ENCODE measurements around the gene FAM72B. TPM values are rescaled to one million over a fixed set of nuclear protein-coding genes. Genes with fewer than 3 reads are reported as not detected.
"Not testable (repeated sequence)": the region's sequence is repeated elsewhere in the genome, so short reads cannot be mapped to it uniquely, and the experiment has no call there.

The FAM72B gene
- total RNA-seq, result 2.0 and 3.1 TPM in 2 replicates
- long read RNA-seq, partial matches to known transcripts, result 0 of 1 reads
- long read RNA-seq, other reads (novel, unspliced or antisense), result 0 of 1 reads

DNA sequence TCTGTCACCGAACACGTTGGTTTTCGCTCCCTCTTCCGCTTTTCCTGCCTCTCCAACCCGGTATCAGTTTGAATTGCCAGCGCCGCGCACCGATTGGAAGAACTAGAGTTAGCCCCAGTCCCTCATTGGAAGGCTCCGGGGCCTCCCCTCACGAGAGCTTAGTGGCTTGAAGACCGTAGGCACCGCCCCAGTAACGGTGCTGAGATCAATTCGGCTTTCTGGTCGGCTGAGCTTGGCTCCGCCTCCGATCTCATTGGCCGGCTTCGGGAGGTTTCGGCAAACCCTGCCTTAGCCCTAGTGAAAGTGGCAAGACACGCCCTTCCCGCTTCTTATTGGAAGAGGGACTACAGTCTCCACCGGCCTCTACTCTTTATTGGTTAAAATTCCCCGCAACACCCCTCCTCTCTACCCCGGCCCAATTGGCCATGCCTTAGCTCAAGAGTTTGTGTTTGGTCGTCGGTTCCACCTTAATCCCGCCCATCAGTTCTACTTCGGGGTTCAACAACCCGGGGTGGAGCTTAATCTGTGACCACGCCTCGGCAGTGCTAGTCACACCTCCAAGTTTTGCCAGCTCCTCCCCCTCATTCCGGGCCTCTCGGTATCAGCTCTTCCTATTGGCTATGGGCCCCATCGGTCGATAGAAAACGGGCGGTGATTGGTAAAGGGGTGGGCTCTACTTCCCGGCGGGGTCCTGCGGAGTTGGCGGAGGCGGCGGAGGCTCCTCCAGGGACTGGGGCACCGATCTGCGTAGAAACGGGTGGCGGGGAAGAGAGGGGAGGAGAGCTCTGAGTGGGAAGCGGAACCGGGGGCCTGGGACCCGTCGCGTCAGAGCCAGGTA is at the start of gene FAM72B, which contains the start of gene SRGAP2C:
TSS of gene FAM72B (minus strand) at position 51 of the 838 bp plus-strand sequence. CDS start 851 bp downstream, outside the sequence.
TSS of gene SRGAP2C (plus strand) at position 686 of the 838 bp plus-strand sequence. CDS start 2,472 bp downstream, outside the sequence.
- peak within 1 kb of the TSS; percentile 95 for H3K27ac Mint-ChIP-seq
- peak; percentile 81 for DNase-seq (ENCODE audit: low spot score, unreplicated experiment)
- not testable (repeated sequence) for H3K36me3 Mint-ChIP-seq (ENCODE audit: insufficient read depth); H3K27me3 Mint-ChIP-seq; H3K4me1 Mint-ChIP-seq (ENCODE audit: low read depth); H3K9me3 Mint-ChIP-seq (ENCODE audit: low read depth)
- H3K4me3 Mint-ChIP-seq (ENCODE audit: low read depth), result peak within 1 kb of the TSS; percentile 85

DNA sequence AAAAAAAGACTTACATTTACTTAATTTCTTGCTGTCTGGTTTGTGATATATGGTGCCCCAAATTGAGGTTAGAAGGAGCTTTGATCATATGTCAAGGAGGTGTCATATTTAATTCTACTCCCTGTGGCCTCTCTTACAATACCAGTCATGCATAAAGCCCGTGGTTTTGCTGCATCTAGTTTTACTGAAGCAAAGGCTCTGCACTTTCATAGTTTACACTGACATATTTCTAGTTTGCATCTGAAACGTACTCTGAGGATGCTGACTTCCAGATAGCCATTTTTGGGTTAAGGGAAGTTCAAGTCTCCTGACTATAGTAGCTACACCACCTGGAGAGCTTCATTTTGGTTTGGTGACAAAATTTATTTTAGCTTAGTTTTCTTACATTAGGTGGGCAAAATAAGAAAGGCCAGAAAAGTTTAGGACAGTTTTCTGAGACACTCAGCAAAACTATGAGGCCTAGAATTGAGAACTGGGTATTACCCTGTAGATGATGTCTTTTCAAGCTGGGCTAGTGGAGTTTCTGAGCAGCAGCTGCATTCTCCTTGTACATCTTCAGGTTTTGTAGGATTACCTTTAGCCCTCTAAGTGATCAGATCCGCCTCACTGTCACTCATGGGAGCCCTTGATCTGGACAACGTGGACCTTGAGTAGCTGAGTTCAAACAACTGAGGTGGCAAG is 48.4 kb upstream of the FAM72B start:
- H3K4me3 Mint-ChIP-seq (ENCODE audit: low read depth); H3K27me3 Mint-ChIP-seq; H3K36me3 Mint-ChIP-seq (ENCODE audit: insufficient read depth); DNase-seq (ENCODE audit: low spot score, unreplicated experiment); H3K4me1 Mint-ChIP-seq (ENCODE audit: low read depth); H3K9me3 Mint-ChIP-seq (ENCODE audit: low read depth); H3K27ac Mint-ChIP-seq: not testable (repeated sequence)

GRCh38 chr1:121230636-121231035 is 46.5 kb upstream of the FAM72B start:
- not testable (repeated sequence) for H3K27me3 Mint-ChIP-seq; H3K9me3 Mint-ChIP-seq (ENCODE audit: low read depth)

GRCh38 chr1:121227544-121228330 is 43.6 kb upstream of the FAM72B start:
- not testable (repeated sequence) for DNase-seq (ENCODE audit: low spot score, unreplicated experiment); H3K27me3 Mint-ChIP-seq; H3K4me3 Mint-ChIP-seq (ENCODE audit: low read depth); H3K9me3 Mint-ChIP-seq (ENCODE audit: low read depth); H3K27ac Mint-ChIP-seq; H3K4me1 Mint-ChIP-seq (ENCODE audit: low read depth); H3K36me3 Mint-ChIP-seq (ENCODE audit: insufficient read depth)

More at GRCh38 chr1:121230636-121231035, 46.5 kb upstream of the FAM72B start:
- H3K27ac Mint-ChIP-seq; H3K4me1 Mint-ChIP-seq (ENCODE audit: low read depth); DNase-seq (ENCODE audit: low spot score, unreplicated experiment); H3K36me3 Mint-ChIP-seq (ENCODE audit: insufficient read depth); H3K4me3 Mint-ChIP-seq (ENCODE audit: low read depth): not testable (repeated sequence)

- not testable (repeated sequence) for H3K4me3 Mint-ChIP-seq (ENCODE audit: low read depth); H3K9me3 Mint-ChIP-seq (ENCODE audit: low read depth); H3K27ac Mint-ChIP-seq; DNase-seq (ENCODE audit: low spot score, unreplicated experiment); H3K36me3 Mint-ChIP-seq (ENCODE audit: insufficient read depth); H3K4me1 Mint-ChIP-seq (ENCODE audit: low read depth); H3K27me3 Mint-ChIP-seq
These were observed 42.8 kb upstream of the FAM72B start for GRCh38 chr1:121226925-121227324.

DNA sequence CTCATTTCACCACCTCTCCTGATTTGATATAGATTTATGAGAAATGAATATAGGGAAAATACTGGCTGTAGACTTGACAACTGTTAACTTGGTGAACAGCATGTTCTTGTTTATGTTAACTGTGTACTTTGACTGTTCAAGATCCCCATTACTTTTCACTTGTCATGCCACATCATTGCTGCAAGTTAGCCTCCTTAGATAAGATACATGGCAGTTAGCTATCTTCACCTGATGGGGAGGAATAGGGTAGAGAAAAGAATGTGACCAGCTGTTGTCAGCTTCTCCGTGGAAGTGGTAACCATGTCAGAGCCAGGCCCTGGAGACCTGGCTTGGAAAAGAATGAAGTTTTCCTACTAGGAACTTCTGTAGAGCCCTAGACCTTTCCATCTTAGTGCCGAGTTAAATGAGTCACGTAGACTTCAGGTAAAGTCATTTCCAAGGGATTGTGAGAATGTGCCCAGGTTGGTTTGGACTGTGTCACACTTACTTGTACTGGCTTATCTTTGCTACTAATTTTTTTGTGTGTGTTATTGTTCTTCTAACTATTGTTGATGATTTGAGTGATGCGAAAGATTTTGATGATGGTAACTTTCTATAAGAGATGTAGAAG is 42.3 kb upstream of the FAM72B start:
- H3K27me3 Mint-ChIP-seq; H3K27ac Mint-ChIP-seq; H3K9me3 Mint-ChIP-seq (ENCODE audit: low read depth); H3K4me1 Mint-ChIP-seq (ENCODE audit: low read depth); H3K4me3 Mint-ChIP-seq (ENCODE audit: low read depth); DNase-seq (ENCODE audit: low spot score, unreplicated experiment); H3K36me3 Mint-ChIP-seq (ENCODE audit: insufficient read depth): not testable (repeated sequence)

DNA sequence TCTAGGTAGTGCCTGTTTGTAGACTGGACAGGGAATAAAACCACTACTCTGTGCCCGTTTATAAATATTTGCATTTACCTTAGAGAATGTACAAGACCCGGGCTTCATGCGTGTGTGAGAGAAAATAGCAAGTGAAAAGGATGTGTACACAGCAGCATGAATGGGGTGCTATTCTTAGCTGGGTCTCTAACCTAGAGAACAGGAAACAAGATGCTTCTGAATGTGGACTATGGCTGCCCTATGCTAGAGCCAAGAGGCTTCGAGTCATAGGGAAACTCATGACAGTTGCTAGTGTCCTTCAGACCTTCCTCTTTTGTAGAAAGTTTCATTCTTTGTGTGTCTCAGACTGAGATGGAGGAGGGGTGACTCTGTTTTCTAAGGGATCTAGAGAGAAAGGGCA is 40.6 kb upstream of the FAM72B start:
- H3K4me3 Mint-ChIP-seq (ENCODE audit: low read depth); H3K4me1 Mint-ChIP-seq (ENCODE audit: low read depth); DNase-seq (ENCODE audit: low spot score, unreplicated experiment); H3K36me3 Mint-ChIP-seq (ENCODE audit: insufficient read depth); H3K9me3 Mint-ChIP-seq (ENCODE audit: low read depth); H3K27me3 Mint-ChIP-seq; H3K27ac Mint-ChIP-seq: not testable (repeated sequence)

- DNase-seq (ENCODE audit: low spot score, unreplicated experiment); H3K4me1 Mint-ChIP-seq (ENCODE audit: low read depth); H3K27me3 Mint-ChIP-seq; H3K4me3 Mint-ChIP-seq (ENCODE audit: low read depth); H3K36me3 Mint-ChIP-seq (ENCODE audit: insufficient read depth); H3K27ac Mint-ChIP-seq; H3K9me3 Mint-ChIP-seq (ENCODE audit: low read depth): not testable (repeated sequence)
These were observed 37.6 kb upstream of the FAM72B start for GRCh38 chr1:121221770-121222169.

DNA sequence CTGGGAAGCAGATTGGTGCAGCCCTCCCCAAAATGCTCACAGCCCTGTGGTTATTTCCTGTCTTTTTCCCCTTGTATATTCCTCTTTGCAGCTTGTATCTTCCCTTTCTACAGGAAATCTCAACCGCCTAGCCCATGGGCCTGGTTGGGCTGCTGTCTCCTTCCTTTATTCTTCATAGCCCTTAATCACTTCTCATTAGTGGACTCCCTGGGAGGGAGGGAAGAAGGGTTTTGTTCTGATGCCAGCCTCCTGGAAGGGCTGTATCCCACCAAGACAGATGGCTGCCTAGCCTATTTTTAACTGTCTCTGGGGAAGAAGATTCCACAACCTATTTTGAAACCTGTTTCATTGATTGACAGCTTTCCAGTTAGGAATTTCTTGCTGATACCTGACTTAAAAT is 32.5 kb upstream of the FAM72B start:
- not testable (repeated sequence) for H3K27ac Mint-ChIP-seq; H3K27me3 Mint-ChIP-seq; H3K4me3 Mint-ChIP-seq (ENCODE audit: low read depth)

GRCh38 chr1:121215699-121216417 is 31.7 kb upstream of the FAM72B start:
- not testable (repeated sequence) for H3K4me1 Mint-ChIP-seq (ENCODE audit: low read depth); DNase-seq (ENCODE audit: low spot score, unreplicated experiment); H3K4me3 Mint-ChIP-seq (ENCODE audit: low read depth); H3K9me3 Mint-ChIP-seq (ENCODE audit: low read depth); H3K27ac Mint-ChIP-seq; H3K27me3 Mint-ChIP-seq; H3K36me3 Mint-ChIP-seq (ENCODE audit: insufficient read depth)

More for the DNA sequence above, 32.5 kb upstream of the FAM72B start:
- DNase-seq (ENCODE audit: low spot score, unreplicated experiment); H3K4me1 Mint-ChIP-seq (ENCODE audit: low read depth); H3K36me3 Mint-ChIP-seq (ENCODE audit: insufficient read depth); H3K9me3 Mint-ChIP-seq (ENCODE audit: low read depth): not testable (repeated sequence)

- H3K4me1 Mint-ChIP-seq (ENCODE audit: low read depth); H3K4me3 Mint-ChIP-seq (ENCODE audit: low read depth); H3K27ac Mint-ChIP-seq; H3K9me3 Mint-ChIP-seq (ENCODE audit: low read depth); H3K27me3 Mint-ChIP-seq; H3K36me3 Mint-ChIP-seq (ENCODE audit: insufficient read depth); DNase-seq (ENCODE audit: low spot score, unreplicated experiment): not testable (repeated sequence)
These were observed 30.5 kb upstream of the FAM72B start for GRCh38 chr1:121214544-121215156.
